ENCODE results near the gene DDX51.

The DDX51 gene

GRCh38 chr12:132179431-132180362 is 35.6 kb upstream of the DDX51 start:
- DNase-seq (ENCODE audit: low spot score), result no peak
- FAIRE-seq, result peak; percentile 94

- FAIRE-seq, result peak; percentile 5
- DNase-seq (ENCODE audit: low spot score), result no peak
Observed at GRCh38 chr12:132178801-132179401, 34.8 kb upstream of the DDX51 start.

- FAIRE-seq (no peak), DNase-seq (ENCODE audit: low spot score) (no peak)
Observed at GRCh38 chr12:132178316-132178715, 34.2 kb upstream of the DDX51 start.

- DNase-seq (ENCODE audit: low spot score), result no peak
- no peak for FAIRE-seq
Observed at GRCh38 chr12:132176920-132177551, 32.9 kb upstream of the DDX51 start.

- no peak for DNase-seq (ENCODE audit: low spot score)
- FAIRE-seq, result no peak
Observed at GRCh38 chr12:132176385-132176919, 32.3 kb upstream of the DDX51 start.

GRCh38 chr12:132175496-132176384 is 31.6 kb upstream of the DDX51 start:
- FAIRE-seq (no peak), DNase-seq (ENCODE audit: low spot score) (no peak)

GRCh38 chr12:132174839-132175490 is 30.8 kb upstream of the DDX51 start:
- DNase-seq (ENCODE audit: low spot score) (no peak), FAIRE-seq (no peak)

- no peak for DNase-seq (ENCODE audit: low spot score)
- FAIRE-seq, result no peak
Observed at GRCh38 chr12:132174015-132174838, 30.1 kb upstream of the DDX51 start.

- DNase-seq (ENCODE audit: low spot score) (no peak), FAIRE-seq (no peak)
Observed at GRCh38 chr12:132173135-132174014, 29.3 kb upstream of the DDX51 start.

GRCh38 chr12:132172619-132173018 is 28.5 kb upstream of the DDX51 start:
- FAIRE-seq (no peak), DNase-seq (ENCODE audit: low spot score) (no peak)

GRCh38 chr12:132171968-132172521 is 27.9 kb upstream of the DDX51 start:
- no peak for DNase-seq (ENCODE audit: low spot score)
- no peak for FAIRE-seq

GRCh38 chr12:132171293-132171967 is 27.3 kb upstream of the DDX51 start:
- DNase-seq (ENCODE audit: low spot score) (no peak), FAIRE-seq (no peak)

GRCh38 chr12:132170637-132171292 is 26.6 kb upstream of the DDX51 start:
- DNase-seq (ENCODE audit: low spot score) (no peak), FAIRE-seq (peak; percentile 44)

- FAIRE-seq, result no peak
- DNase-seq (ENCODE audit: low spot score), result peak; percentile 65
Observed at GRCh38 chr12:132170094-132170636, 26.0 kb upstream of the DDX51 start.

- DNase-seq (ENCODE audit: low spot score) (no peak), FAIRE-seq (no peak)
Observed at GRCh38 chr12:132169376-132169775, 25.3 kb upstream of the DDX51 start.

GRCh38 chr12:132168311-132169031 is 24.4 kb upstream of the DDX51 start:
- FAIRE-seq (no peak), DNase-seq (ENCODE audit: low spot score) (no peak)
